Activated T-helper 1 cell treated with anti-CD3 and anti-CD28 coated beads, Interleukin-2, amount 50 U/mL, for 16 hours (primary cell): Measurements from ENCODE around the gene PLCH1.

ENCODE experiments used
- DNase-seq, 2 donors: peaks; one replicate each; pipeline ENCODE4 v3.0.0-alpha.2; 2020; ENCODE audit warnings: low read depth in 1 of 2, low spot score in 1 of 2

PLCH1 gene

GRCh38 chr3:155491696-155492095 lies 253.2 kb downstream of the PLCH1 start:
- no peak for DNase-seq

- DNase-seq, result no peak
These were observed 256.2 kb downstream of the PLCH1 start for GRCh38 chr3:155488671-155489070.

- DNase-seq, result no peak
These were observed 259.0 kb downstream of the PLCH1 start for GRCh38 chr3:155485897-155486296.

GRCh38 chr3:155481591-155481990 lies 263.3 kb downstream of the PLCH1 start:
- DNase-seq, result no peak

GRCh38 chr3:155481089-155481488 lies 263.8 kb downstream of the PLCH1 start:
- no peak for DNase-seq

GRCh38 chr3:155465664-155466063 lies 279.2 kb downstream of the PLCH1 start:
- no peak for DNase-seq

- no peak for DNase-seq
These were observed 282.2 kb downstream of the PLCH1 start for GRCh38 chr3:155462672-155463071.

- DNase-seq, result no peak
These were observed 287.3 kb downstream of the PLCH1 start for GRCh38 chr3:155457591-155457990.

GRCh38 chr3:155455765-155456164 lies 289.1 kb downstream of the PLCH1 start:
- no peak for DNase-seq

- DNase-seq, result no peak
These were observed 291.4 kb downstream of the PLCH1 start for GRCh38 chr3:155453512-155453911.

- DNase-seq, result no peak
These were observed 295.1 kb downstream of the PLCH1 start for GRCh38 chr3:155449613-155450267.

- no peak for DNase-seq
These were observed 296.3 kb downstream of the PLCH1 start for GRCh38 chr3:155448531-155448930.

GRCh38 chr3:155446366-155446765 lies 298.5 kb downstream of the PLCH1 start:
- DNase-seq, result no peak

- DNase-seq, result no peak
These were observed 300.1 kb downstream of the PLCH1 start for GRCh38 chr3:155444771-155445170.

- DNase-seq, result no peak
These were observed 301.1 kb downstream of the PLCH1 start for GRCh38 chr3:155443815-155444214.

- DNase-seq, result no peak
These were observed 302.8 kb downstream of the PLCH1 start for GRCh38 chr3:155442072-155442471.

- no peak for DNase-seq
These were observed 303.4 kb downstream of the PLCH1 start for GRCh38 chr3:155441506-155441905.

GRCh38 chr3:155441026-155441425 lies 303.8 kb downstream of the PLCH1 start:
- DNase-seq, result no peak

GRCh38 chr3:155435821-155436220 lies 309.1 kb downstream of the PLCH1 start:
- no peak for DNase-seq

GRCh38 chr3:155431856-155432570 lies 312.9 kb downstream of the PLCH1 start:
- no peak for DNase-seq

GRCh38 chr3:155428563-155428962 lies 316.3 kb downstream of the PLCH1 start:
- DNase-seq, result no peak

GRCh38 chr3:155426524-155427230 lies 318.2 kb downstream of the PLCH1 start:
- DNase-seq, result no peak
